ENCODE data around the gene ESYT1.

ESYT1 gene, protein sequence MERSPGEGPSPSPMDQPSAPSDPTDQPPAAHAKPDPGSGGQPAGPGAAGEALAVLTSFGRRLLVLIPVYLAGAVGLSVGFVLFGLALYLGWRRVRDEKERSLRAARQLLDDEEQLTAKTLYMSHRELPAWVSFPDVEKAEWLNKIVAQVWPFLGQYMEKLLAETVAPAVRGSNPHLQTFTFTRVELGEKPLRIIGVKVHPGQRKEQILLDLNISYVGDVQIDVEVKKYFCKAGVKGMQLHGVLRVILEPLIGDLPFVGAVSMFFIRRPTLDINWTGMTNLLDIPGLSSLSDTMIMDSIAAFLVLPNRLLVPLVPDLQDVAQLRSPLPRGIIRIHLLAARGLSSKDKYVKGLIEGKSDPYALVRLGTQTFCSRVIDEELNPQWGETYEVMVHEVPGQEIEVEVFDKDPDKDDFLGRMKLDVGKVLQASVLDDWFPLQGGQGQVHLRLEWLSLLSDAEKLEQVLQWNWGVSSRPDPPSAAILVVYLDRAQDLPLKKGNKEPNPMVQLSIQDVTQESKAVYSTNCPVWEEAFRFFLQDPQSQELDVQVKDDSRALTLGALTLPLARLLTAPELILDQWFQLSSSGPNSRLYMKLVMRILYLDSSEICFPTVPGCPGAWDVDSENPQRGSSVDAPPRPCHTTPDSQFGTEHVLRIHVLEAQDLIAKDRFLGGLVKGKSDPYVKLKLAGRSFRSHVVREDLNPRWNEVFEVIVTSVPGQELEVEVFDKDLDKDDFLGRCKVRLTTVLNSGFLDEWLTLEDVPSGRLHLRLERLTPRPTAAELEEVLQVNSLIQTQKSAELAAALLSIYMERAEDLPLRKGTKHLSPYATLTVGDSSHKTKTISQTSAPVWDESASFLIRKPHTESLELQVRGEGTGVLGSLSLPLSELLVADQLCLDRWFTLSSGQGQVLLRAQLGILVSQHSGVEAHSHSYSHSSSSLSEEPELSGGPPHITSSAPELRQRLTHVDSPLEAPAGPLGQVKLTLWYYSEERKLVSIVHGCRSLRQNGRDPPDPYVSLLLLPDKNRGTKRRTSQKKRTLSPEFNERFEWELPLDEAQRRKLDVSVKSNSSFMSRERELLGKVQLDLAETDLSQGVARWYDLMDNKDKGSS

DNA sequence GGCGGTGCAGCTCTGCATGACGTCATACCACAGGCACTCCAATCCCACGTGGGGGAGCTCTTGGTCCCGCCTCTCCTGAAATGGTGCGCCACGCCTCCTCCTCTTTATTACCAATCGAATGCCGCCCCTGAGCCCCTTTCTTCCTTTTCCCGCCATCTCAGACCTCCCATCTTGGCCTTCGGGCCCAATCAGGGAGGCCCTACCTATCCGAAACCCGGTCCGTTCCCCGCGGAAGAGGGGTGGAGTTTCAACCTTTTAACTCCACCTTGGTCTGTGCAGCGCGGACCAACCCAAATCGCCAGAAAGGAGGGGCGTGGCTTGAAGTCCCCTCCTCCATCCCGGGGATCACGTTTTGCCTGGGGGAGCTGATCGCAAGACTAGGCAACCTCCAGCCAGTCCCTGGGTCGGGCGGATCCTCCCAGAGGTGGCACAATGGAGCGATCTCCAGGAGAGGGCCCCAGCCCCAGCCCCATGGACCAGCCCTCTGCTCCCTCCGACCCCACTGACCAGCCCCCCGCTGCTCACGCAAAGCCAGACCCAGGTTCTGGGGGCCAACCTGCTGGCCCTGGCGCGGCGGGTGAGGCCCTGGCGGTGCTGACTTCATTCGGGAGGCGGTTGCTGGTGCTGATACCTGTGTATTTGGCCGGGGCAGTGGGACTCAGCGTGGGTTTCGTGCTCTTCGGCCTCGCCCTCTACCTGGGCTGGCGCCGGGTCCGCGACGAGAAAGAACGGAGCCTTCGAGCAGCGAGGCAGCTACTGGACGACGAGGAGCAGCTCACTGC is at the start of gene ESYT1:
ESYT1 (plus strand) TSS at position 380 of the 782 bp plus-strand sequence; CDS start at position 433, 53 bp downstream.
- H3K4me3 ChIP-seq (ENCODE audit: low read length): peak within 1 kb of the TSS; percentile 83
- TF ChIP-seq, protein P1, sequence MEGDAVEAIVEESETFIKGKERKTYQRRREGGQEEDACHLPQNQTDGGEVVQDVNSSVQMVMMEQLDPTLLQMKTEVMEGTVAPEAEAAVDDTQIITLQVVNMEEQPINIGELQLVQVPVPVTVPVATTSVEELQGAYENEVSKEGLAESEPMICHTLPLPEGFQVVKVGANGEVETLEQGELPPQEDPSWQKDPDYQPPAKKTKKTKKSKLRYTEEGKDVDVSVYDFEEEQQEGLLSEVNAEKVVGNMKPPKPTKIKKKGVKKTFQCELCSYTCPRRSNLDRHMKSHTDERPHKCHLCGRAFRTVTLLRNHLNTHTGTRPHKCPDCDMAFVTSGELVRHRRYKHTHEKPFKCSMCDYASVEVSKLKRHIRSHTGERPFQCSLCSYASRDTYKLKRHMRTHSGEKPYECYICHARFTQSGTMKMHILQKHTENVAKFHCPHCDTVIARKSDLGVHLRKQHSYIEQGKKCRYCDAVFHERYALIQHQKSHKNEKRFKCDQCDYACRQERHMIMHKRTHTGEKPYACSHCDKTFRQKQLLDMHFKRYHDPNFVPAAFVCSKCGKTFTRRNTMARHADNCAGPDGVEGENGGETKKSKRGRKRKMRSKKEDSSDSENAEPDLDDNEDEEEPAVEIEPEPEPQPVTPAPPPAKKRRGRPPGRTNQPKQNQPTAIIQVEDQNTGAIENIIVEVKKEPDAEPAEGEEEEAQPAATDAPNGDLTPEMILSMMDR (conservative IDR thresholded peaks at IDR 0.05; ENCODE audit: low read depth, low read length): no peak
- DNase-seq (ENCODE audit: low read depth): peak; percentile 99

DNA sequence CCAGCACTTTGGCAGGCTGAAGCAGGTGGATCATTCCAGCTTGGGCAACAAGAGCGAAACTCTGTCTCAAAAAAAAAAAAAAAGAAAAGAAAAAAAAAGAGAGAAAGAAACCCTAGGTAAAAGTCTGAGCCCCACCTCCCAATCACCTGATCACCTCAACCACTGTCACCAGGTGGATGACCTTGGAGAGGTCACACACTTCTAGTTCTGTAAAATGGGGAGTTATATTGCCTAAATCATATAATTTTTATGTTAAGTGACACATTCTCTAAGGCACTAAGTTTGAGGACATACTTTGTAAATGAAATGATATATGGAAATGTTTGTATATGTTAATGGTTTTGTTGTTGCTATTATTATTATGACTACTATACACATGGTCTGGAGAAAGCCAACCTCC is 49.6 kb upstream of the ESYT1 start:
- no peak for DNase-seq (ENCODE audit: low read depth)
- TF ChIP-seq, protein P1 (conservative IDR thresholded peaks at IDR 0.05; ENCODE audit: low read depth, low read length): no peak
- H3K4me3 ChIP-seq (ENCODE audit: low read length): no peak overlapping the region

DNA sequence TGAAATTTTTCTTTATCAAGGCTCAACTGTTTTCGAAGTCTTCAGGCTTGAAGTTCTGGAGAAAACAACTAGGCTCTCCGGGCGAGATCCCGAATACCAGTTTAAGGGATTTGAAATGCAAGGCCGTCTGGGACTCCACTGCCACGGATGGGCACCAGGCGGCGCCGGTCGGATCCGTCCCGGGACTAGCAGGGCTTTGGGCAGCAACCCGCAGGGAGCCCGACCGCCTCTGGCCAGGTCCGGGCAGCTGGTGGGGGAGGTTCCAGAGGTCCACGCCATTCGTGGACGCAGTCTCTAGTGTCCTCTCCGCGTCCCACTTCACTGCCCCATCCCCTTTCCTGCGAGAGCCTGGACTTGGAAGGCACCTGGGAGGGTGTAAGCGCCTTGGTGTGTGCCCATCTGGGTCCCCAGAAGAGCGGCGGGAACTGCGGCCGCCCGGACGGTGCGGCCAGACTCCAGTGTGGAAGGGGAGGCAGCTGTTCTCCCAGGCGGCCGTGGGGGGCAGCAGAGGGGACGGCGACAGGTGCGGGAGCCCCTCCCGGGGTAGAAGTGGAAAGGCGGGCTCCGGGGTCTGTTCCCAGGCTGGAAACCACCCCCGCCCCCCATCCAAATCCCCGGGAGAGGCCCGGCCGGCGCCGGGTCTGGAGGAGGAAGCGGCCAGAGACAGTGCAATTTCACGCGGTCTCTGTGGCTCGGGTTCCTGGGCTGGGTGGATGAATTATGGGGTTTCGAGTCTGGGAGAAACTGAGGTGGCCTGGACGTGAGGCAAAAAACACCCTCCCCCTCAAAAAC is 48.9 kb upstream of the ESYT1 start:
- DNase-seq (ENCODE audit: low read depth): peak; percentile 53
- peak overlapping the region; percentile 66 for H3K4me3 ChIP-seq (ENCODE audit: low read length)
- TF ChIP-seq, protein P1 (conservative IDR thresholded peaks at IDR 0.05; ENCODE audit: low read depth, low read length): peak; percentile 76

DNA sequence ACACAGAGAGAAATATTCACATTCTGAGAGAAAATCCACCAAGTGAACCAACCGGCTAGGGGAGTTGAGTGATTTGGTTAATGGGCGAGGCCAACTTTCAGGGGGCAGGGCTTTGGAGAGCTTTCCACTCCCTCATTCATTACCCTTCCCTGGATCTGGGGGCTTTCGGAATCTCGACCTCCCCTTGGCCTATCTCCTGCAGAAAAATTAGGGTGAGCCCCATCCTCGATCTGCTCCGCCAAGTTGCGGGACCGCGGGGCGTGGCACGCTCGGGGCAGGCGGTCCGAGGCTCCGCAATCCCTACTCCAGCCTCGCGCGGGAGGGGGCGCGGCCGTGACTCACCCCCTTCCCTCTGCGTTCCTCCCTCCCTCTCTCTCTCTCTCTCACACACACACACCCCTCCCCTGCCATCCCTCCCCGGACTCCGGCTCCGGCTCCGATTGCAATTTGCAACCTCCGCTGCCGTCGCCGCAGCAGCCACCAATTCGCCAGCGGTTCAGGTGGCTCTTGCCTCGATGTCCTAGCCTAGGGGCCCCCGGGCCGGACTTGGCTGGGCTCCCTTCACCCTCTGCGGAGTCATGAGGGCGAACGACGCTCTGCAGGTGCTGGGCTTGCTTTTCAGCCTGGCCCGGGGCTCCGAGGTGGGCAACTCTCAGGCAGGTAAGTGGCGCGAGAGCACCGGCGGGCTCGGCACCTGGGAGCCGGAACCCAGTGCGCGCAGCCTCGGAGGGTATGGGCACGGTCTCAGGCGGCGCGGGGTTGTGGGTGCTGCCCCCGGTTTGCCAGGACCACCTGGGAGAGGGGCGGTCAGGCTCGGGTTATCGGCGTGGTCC is 48.1 kb upstream of the ESYT1 start, which contains the start of gene ERBB3:
ERBB3 (plus strand) TSS at position 443 of the 833 bp plus-strand sequence; CDS start at position 579, 136 bp downstream.
- TF ChIP-seq, protein P1 (conservative IDR thresholded peaks at IDR 0.05; ENCODE audit: low read depth, low read length): no peak
- no peak for DNase-seq (ENCODE audit: low read depth)
- peak within 1 kb of the TSS; percentile 66 for H3K4me3 ChIP-seq (ENCODE audit: low read length)

DNA sequence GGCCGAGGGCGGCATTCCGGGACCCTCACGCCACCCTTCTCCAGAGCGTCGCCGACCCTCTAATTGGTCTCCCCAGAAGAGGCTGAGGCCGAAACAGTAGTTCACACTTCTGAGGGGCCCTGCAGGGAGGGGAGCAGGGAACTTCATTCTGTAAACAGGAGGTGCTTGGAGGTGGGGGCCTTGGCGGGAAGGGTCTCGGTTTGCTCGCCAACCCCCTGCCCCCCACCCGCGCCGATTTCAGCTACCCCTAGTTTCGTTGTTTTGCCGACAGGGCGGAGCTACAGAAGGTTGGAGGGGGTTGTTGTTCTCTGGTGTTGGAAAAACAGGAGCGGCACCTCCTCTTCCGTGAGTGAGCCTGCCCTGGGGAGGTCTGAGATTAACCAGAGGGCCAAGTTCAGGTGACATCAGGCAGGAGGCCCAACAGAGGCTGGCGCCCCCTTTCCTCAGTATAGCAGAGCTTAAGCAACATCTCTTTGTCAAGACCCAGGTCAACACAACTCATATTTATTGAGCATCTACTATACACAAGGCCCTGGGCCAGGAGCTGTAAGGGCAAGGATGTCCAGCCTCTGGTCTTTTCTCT is 47.4 kb upstream of the ESYT1 start:
- TF ChIP-seq, protein P1 (conservative IDR thresholded peaks at IDR 0.05; ENCODE audit: low read depth, low read length): no peak
- no peak for DNase-seq (ENCODE audit: low read depth)
- peak overlapping the region; percentile 66 for H3K4me3 ChIP-seq (ENCODE audit: low read length)
